AG10803 (cell line): ENCODE data around the gene ZNF784.
A peak's percentile ranks its signal among the peaks of the same experiment; 100 is the strongest.

ENCODE experiments used
- DNase-seq: peaks from one replicate; pipeline ENCODE4 v3.0.0; 2010; ENCODE audit warnings: low read depth
- H3K4me3 ChIP-seq: 2 replicates; pipeline ENCODE4 v1.5.1; 2011; ENCODE audit warnings: mild to moderate bottlenecking, low read length, control low read depth
- CTCF ChIP-seq: conservative IDR thresholded peaks from 2 replicates; pipeline ENCODE4 v1.5.1; 2011; ENCODE audit warnings: mild to moderate bottlenecking, low read length, control low read depth, inconsistent platforms

ZNF784 gene

GRCh38 chr19:55637534-55637933 lies 13.2 kb upstream of the ZNF784 start:
- DNase-seq: no peak
- H3K4me3 ChIP-seq: no peak overlapping the region
- no peak for TF ChIP-seq CTCF

GRCh38 chr19:55636723-55637122 lies 12.4 kb upstream of the ZNF784 start:
- no peak for TF ChIP-seq CTCF
- H3K4me3 ChIP-seq: peak overlapping the region; percentile 100
- DNase-seq: no peak

GRCh38 chr19:55635856-55636440 lies 11.6 kb upstream of the ZNF784 start:
- TF ChIP-seq CTCF: no peak
- peak overlapping the region; percentile 100 for H3K4me3 ChIP-seq
- DNase-seq: no peak

- TF ChIP-seq CTCF: no peak
- no peak for DNase-seq
Observed at GRCh38 chr19:55635334-55635717, 11.0 kb upstream of the ZNF784 start.

GRCh38 chr19:55633861-55634260 lies 9.5 kb upstream of the ZNF784 start:
- no peak overlapping the region for H3K4me3 ChIP-seq

More at GRCh38 chr19:55635334-55635717, 11.0 kb upstream of the ZNF784 start:
- H3K4me3 ChIP-seq: peak overlapping the region; percentile 100

GRCh38 chr19:55632463-55632834 lies 8.1 kb upstream of the ZNF784 start:
- peak; percentile 95 for DNase-seq
- TF ChIP-seq CTCF: peak; percentile 88
- no peak overlapping the region for H3K4me3 ChIP-seq

More at GRCh38 chr19:55633861-55634260, 9.5 kb upstream of the ZNF784 start:
- DNase-seq: no peak
- TF ChIP-seq CTCF: no peak

GRCh38 chr19:55626350-55626749 lies 2.0 kb upstream of the ZNF784 start:
- H3K4me3 ChIP-seq: no peak overlapping the region
- DNase-seq: no peak
- TF ChIP-seq CTCF: no peak
